Upper lobe of left lung (tissue), 6 donors: ENCODE data around the gene CCT5. TPM values are rescaled to one million over a fixed set of nuclear protein-coding genes. Genes with fewer than 3 reads are reported as not detected.

Source experiments
- ATAC-seq, 2 donors: fragments of 200-7000 bp; cut with Tn5 transposase; one replicate each; pipeline ENCODE4 v1.9.1; 2022; ENCODE audit warnings: mild to moderate bottlenecking in 2 of 2, moderate library complexity in 2 of 2; ENCODE audit not compliant: low FRiP score in 2 of 2
- DNase-seq, 2 donors: peaks; one replicate each; pipeline ENCODE4 v3.0.0-alpha.2; 2019 to 2020
- H3K27ac ChIP-seq, 4 donors: fragments of 200-600 bp; sonication (generic); one replicate each; pipeline ENCODE4 v1.5.1; 2016 to 2019
- H3K27me3 ChIP-seq, 4 donors: fragments of 200-600 bp; sonication (generic); one replicate each; pipeline ENCODE4 v1.5.1; 2017 to 2019
- H3K36me3 ChIP-seq, 4 donors: fragments of 200-600 bp; sonication (generic); one replicate each; pipeline ENCODE4 v1.5.1; 2016 to 2019
- H3K4me1 ChIP-seq, 4 donors: fragments of 200-600 bp; sonication (generic); one replicate each; pipeline ENCODE4 v1.5.1; 2018 to 2019
- H3K4me3 ChIP-seq, 4 donors: fragments of 200-600 bp; sonication (generic); one replicate each; pipeline ENCODE4 v1.5.1; 2017 to 2019; ENCODE audit warnings: mild to moderate bottlenecking in 2 of 4, moderate library complexity in 1 of 4
- H3K9me3 ChIP-seq, 4 donors: fragments of 200-600 bp; sonication (generic); one replicate each; pipeline ENCODE4 v1.5.1; 2018 to 2019
- CTCF ChIP-seq, 6 experiments: fragments of 450-650 bp in 4 of 6; fragments of 200-600 bp in 2 of 6; sonication (generic) in 2 of 6; IDR thresholded peaks; one replicate each; pipeline ENCODE4 v1.5.1; 2016 to 2019; ENCODE audit warnings: antibody characterized with exemption in 6 of 6
- EP300 ChIP-seq, 4 donors: sonication (generic); formaldehyde crosslinking; IDR thresholded peaks; one replicate each; pipeline ENCODE4 v1.5.1; 2017; ENCODE audit warnings: antibody characterized with exemption in 4 of 4, control low read depth in 2 of 4
- POLR2A ChIP-seq, 4 donors: fragments of 450-650 bp; IDR thresholded peaks; one replicate each; pipeline ENCODE4 v1.5.1; 2016 to 2017; ENCODE audit warnings: antibody characterized with exemption in 4 of 4, mild to moderate bottlenecking in 2 of 4
- POLR2AphosphoS5 ChIP-seq, 2 donors: sonication (generic); formaldehyde crosslinking; IDR thresholded peaks; one replicate each; pipeline ENCODE4 v1.5.1; 2017; ENCODE audit warnings: antibody characterized with exemption in 2 of 2
- WGBS, 2 donors: methylation state at CpG; one replicate each; pipeline ENCODE4 v1.1.5; 2017 to 2018; 5-methylcytosine and 5-hydroxymethylcytosine counted together
- total RNA-seq, 6 donors: library from RNA; depleted of rRNA in 4 of 6; stranded (reverse); fragments of >200 nt in 4 of 6; gene quantifications; one replicate each; pipeline versions ENCODE4 v1.1.0 to v1.2.1, GENCODE V29; 2016 to 2021
- donor health status: DM: no; HTN: no; CAD: no; lungs with moderate emphysema.
- donor health status: DM: no; HTN: yes; CAD: no; lungs with severe emphysema.

The CCT5 gene
- 100 to 1,000 TPM in 4 of 6 donors, 10 to 100 TPM in 2; 33.5 to 191 (median 103) TPM for total RNA-seq

GRCh38 chr5:10249948-10250805, at the start of gene CCT5:
TSS of gene CCT5 (plus strand) at chr5:10250280. CDS start at chr5:10250341, 61 bp downstream.
- peak within 1 kb of the TSS; percentile 89 to 98 (median 91) for H3K27ac ChIP-seq
- H3K4me1 ChIP-seq: peaks cover 20 to 42% (median 26%) of the 10 kb centered on the region in 4 donors
- peak within 1 kb of the TSS; percentile 88 to 100 (median 94) for H3K4me3 ChIP-seq
- H3K9me3 ChIP-seq: no peaks in the 10 kb centered on the region
- WGBS, 2 donors: 0% methylated on average over 30 to 67 of the region's 67 CpGs
- no peak for TF ChIP-seq EP300 (IDR thresholded peaks at IDR 0.05)
- TF ChIP-seq CTCF (IDR thresholded peaks at IDR 0.05): peak in 2 of 6 experiments; percentile 17 to 20
- peak; percentile 77 to 83 for TF ChIP-seq POLR2AphosphoS5 (IDR thresholded peaks at IDR 0.05)
- TF ChIP-seq POLR2A (IDR thresholded peaks at IDR 0.05): peak; percentile 14 to 68 (median 49)
- DNase-seq: peak; percentile 93 to 95
- H3K36me3 ChIP-seq: peaks cover 0 to 9% (median 4%) of the 10 kb centered on the region in 4 donors
- H3K27me3 ChIP-seq: no peaks in the 10 kb centered on the region
- peak; percentile 94 to 96 for ATAC-seq

DNA sequence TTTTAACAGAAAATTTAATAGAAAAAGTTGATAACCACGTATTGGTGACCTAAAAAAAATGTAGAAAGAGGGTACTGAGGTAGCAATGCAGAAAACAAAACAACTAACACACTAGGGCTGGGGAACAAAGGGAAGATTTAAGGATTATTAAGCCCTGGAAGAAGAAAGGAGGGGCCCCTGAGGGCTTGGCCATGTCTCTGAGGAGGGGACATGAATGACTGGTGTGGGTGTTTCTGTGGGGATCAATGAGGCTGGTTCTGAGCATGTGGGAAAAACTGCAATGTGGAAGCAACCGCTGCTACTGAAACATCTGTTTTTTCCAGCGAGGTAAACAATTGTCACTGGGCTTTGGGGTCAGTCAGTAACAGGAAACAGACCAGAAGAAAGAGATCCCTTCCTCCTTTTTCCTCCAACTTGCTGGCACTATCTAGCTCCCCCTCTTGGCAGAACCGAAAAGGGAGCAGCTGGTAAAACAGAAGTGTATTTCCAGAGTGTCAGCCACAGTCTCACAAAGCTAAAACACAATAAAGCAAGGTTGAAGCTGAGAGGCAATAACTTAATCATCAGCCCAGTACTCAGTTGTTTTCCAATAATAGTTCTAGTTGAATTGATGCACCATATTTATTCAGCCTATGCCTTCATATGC, 48.7 kb upstream of the CCT5 start:
- no peak for DNase-seq
- peaks cover 0 to 9% (median 4%) of the 10 kb centered on the region in 4 donors for H3K9me3 ChIP-seq
- no peak overlapping the region for H3K4me3 ChIP-seq
- ATAC-seq: no peak
- TF ChIP-seq POLR2A (IDR thresholded peaks at IDR 0.05) (no peak), EP300 (IDR thresholded peaks at IDR 0.05) (no peak), POLR2AphosphoS5 (IDR thresholded peaks at IDR 0.05) (no peak)
- H3K36me3 ChIP-seq: no peaks in the 10 kb centered on the region
- no peak overlapping the region for H3K27ac ChIP-seq
- no peaks in the 10 kb centered on the region for H3K4me1 ChIP-seq
- 52 to 57% methylated on average over 4 of the region's 4 CpGs for WGBS, 2 donors
- H3K27me3 ChIP-seq: no peaks in the 10 kb centered on the region

GRCh38 chr5:10202089-10202910, 47.8 kb upstream of the CCT5 start:
- no peak for ATAC-seq
- Histone ChIP-seq H3K36me3 (no peaks in the 10 kb centered on the region), H3K9me3 (peaks cover 0 to 9% (median 4%) of the 10 kb centered on the region in 4 donors), H3K27ac (no peak overlapping the region), H3K4me1 (no peaks in the 10 kb centered on the region), H3K4me3 (no peak overlapping the region), H3K27me3 (no peaks in the 10 kb centered on the region)
- WGBS, 2 donors: 80 to 93% methylated on average over 3 of the region's 3 CpGs
- TF ChIP-seq POLR2AphosphoS5 (IDR thresholded peaks at IDR 0.05) (no peak), POLR2A (IDR thresholded peaks at IDR 0.05) (no peak), CTCF (IDR thresholded peaks at IDR 0.05) (no peak), EP300 (IDR thresholded peaks at IDR 0.05) (no peak)
- no peak for DNase-seq

DNA sequence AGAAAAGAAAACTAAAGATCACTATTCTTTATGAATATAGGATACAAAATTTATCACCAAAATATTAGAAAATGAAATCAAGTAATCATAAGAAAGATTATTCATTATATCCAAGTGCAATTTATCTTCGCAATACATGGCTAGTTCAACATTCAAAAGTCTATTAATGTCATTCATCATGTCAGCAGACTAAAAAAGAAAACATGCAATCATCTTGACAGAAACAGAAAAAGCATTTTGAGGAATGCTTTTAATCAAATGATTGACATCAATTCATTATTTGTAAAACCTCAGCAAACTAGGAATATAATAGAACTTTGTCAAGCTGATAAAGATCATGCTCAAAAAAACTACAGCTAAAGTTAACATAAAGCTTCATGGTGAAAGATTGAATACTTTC, 41.1 kb upstream of the CCT5 start:
- TF ChIP-seq CTCF (IDR thresholded peaks at IDR 0.05): no peak
- ATAC-seq (no peak), DNase-seq (no peak)
- H3K4me3 ChIP-seq: no peak overlapping the region
- H3K9me3 ChIP-seq: no peaks in the 10 kb centered on the region
- no peaks in the 10 kb centered on the region for H3K4me1 ChIP-seq
- no peaks in the 10 kb centered on the region for H3K36me3 ChIP-seq
- WGBS, 2 donors: 98 to 100% methylated on average over 1 of the region's 1 CpG
- H3K27me3 ChIP-seq: no peaks in the 10 kb centered on the region
- H3K27ac ChIP-seq: no peak overlapping the region

DNA sequence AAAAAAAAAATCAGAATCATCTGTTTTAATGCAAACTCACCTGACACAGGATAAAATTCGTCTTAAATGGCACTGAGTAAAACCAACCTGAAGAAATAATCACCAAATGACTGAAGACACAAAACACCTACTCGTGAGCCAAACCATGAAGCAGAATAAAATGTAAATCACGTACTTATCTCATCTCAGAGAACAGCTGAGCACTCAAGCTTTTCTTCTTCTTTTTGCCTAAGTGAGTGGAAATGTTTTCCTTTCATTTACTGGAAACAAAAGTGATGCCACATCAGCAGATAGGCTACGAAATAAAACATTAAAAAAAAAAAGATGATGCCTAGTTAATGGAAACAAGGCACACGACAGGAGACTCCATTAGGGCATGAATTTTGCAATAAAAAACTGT, 36.8 kb upstream of the CCT5 start:
- no peaks in the 10 kb centered on the region for H3K9me3 ChIP-seq
- H3K4me1 ChIP-seq: no peaks in the 10 kb centered on the region
- ATAC-seq (no peak), DNase-seq (no peak)
- H3K27ac ChIP-seq: no peak overlapping the region
- 83 to 85% methylated on average over 5 of the region's 5 CpGs for WGBS, 2 donors
- H3K4me3 ChIP-seq: no peak overlapping the region
- H3K27me3 ChIP-seq: no peaks in the 10 kb centered on the region
- H3K36me3 ChIP-seq: no peaks in the 10 kb centered on the region
- no peak for TF ChIP-seq POLR2AphosphoS5 (IDR thresholded peaks at IDR 0.05)
- TF ChIP-seq POLR2A (IDR thresholded peaks at IDR 0.05): no peak
- TF ChIP-seq CTCF (IDR thresholded peaks at IDR 0.05): no peak
- no peak for TF ChIP-seq EP300 (IDR thresholded peaks at IDR 0.05)
